ENCODE data around the gene SLC44A1. TPM values are rescaled to one million over a fixed set of nuclear protein-coding genes. Genes with fewer than 3 reads are reported as not detected.

The SLC44A1 gene
- total RNA-seq, 2 donors from 2014 or later = 147 to 157 TPM

DNA sequence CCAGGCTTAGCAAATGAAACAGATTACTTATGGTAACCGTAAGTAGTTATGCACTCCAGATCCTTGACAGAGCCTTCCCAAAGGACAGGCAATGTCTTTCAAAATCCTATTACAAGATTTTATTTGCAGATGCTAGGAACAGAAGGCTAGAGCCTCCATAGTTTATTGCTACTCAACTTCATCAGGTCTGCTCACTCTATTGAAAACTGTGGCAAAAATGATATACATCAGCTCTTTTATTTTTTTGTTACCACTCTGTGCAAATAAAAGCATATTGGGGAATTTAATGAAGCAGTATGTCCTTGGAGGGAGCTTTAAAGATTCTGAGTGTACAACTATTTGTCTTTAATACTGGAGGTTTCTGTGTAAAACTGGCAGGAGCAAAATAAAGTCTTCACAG is 46.5 kb downstream of the SLC44A1 start:
- ATAC-seq = no peak
- intact Hi-C loops (cut with DNase I, micrococcal nuclease) = no loop called here
- no peak for DNase-seq

DNA sequence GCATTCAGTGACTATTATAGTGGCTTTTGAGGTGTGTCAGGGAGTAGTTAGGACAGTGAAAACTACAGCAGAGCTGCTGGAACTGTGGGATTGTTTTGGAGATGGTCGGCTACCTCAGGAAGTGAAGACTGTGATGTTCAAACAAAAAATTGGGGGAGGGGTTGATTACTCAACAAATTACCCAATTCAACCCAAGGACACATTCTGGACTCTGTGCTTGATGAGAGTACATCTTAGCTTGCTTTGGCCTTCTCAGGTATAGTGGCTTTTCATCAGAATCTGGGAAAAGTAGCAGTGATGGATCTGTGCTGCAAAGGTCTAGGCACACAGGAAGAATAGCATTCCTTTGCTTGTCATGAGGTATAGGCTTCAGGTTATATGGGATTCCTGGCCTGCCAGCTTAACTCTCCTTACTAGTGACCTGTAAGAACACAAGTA is 47.0 kb downstream of the SLC44A1 start:
- intact Hi-C loops (cut with DNase I, micrococcal nuclease) = no loop called here
- DNase-seq (no peak), ATAC-seq (no peak)

DNA sequence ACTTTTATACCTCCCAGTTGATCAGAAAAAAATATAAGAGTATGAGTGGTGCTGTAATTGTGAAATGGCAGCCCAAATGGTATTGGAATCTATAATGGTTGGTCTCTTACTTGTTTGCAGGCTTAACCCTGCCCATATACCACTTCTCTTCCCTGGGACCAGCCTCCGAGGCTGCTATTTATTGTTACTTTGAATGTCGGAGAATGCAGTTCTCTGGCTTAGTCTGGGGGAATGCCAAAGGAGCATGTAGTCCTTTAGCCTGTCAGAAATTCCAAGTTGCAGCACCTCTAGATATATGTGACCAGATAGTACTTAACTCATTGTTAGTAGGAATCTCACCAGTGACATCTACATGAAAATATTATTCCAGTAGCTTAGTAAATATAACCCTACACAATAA is 47.5 kb downstream of the SLC44A1 start:
- intact Hi-C loops (cut with DNase I, micrococcal nuclease) = no loop called here
- DNase-seq = no peak

DNA sequence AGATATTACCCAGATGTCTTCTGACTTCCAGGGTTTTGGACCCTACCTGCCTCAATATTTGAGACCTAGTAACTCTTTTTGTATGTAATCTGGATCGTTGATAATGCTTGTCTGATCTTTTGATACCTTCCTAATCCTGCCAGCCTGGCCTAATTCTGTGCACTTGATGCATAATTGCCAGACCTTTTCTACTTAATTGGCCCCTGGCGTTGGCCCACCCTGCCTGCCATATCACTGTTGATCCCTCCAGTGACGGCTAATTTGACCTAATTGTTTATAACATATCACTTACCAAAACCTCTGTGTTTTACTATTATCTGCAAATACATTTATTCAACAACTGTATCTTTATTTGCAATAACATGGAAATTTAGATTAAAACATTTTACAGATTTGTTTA is 49.0 kb downstream of the SLC44A1 start:
- intact Hi-C loops (cut with DNase I, micrococcal nuclease) = no loop called here
- no peak for DNase-seq
- ATAC-seq = no peak

More for the DNA sequence above, 47.5 kb downstream of the SLC44A1 start:
- no peak for ATAC-seq

DNA sequence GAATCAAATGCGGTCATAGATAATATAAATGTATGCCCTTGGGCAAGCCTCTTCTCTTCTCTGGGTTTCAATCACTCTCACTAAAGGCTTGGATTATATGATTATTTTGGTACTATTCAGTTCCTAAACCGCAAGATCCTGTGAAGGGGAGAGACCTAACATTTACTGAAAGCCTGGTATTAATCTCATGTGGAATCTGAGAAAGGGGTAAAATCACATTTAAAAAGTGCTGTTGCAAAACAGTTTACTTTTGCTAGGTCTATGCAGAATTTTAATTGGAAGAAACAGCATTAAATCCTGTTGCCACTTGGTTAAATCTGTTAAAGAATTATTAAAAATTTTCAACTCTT is 50.7 kb downstream of the SLC44A1 start:
- ATAC-seq (no peak), DNase-seq (no peak)
- intact Hi-C loops (cut with DNase I, micrococcal nuclease) = no loop called here

DNA sequence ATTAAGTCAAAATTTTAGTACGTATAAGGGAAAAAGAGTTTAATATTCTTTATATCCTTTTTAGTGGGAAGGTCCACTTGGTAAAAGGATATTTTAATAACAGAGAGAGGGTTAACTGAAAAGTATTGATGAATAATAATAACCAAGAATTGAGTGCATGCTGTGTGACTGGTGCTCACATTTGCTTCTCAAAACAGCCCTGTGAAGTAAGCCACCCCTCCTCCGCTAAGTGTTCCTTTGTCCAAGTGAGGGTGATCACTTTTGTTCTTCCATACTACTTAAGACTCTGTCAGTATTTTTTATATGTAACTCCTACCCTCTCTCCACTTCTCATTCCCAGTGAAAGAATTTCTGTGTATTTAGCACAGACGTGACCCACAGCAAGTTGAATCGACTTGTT is 51.5 kb downstream of the SLC44A1 start:
- no peak for DNase-seq
- intact Hi-C loops (cut with DNase I, micrococcal nuclease) = no loop called here
- ATAC-seq = no peak

DNA sequence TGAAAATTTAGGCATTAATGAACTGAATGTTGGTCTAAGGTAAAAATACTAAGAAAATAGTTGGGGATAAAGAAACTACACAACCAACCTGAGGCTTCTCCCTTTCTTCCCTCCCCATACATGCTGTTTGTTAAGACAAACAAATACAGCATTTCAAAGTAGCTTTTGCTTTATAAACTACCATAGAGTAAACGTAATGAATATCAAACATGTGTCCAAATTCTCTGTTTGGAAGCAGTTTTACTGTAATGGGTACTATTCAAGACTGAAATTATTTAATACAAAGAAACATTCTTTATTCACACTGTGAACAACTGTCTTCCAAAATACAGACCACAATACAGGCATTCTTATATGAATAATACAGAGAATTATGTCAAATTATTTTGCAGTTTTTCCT is 52.0 kb downstream of the SLC44A1 start:
- DNase-seq (no peak), ATAC-seq (no peak)
- intact Hi-C loops (cut with DNase I, micrococcal nuclease) = no loop called here

DNA sequence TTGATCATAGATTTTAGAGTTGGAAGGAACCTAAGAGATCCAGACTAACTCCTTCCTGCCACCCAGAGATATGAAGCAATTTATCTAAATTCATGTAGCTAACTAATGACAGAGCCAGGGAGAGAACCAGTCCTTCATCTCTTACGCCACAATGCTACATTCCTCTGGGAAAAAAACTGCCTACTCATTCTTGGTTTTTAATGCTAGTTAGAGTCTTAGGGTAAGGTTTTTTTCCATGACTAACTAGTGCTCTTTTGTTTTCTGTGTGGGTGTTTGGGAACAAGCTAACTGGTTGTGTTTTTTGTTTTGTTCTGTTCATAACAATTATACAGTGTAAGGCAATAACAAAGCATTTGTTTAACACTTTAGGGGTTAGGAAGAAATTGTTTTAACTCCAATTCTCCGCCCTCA is 52.4 kb downstream of the SLC44A1 start:
- ATAC-seq (no peak), DNase-seq (no peak)
- intact Hi-C loops (cut with DNase I, micrococcal nuclease) = no loop called here

DNA sequence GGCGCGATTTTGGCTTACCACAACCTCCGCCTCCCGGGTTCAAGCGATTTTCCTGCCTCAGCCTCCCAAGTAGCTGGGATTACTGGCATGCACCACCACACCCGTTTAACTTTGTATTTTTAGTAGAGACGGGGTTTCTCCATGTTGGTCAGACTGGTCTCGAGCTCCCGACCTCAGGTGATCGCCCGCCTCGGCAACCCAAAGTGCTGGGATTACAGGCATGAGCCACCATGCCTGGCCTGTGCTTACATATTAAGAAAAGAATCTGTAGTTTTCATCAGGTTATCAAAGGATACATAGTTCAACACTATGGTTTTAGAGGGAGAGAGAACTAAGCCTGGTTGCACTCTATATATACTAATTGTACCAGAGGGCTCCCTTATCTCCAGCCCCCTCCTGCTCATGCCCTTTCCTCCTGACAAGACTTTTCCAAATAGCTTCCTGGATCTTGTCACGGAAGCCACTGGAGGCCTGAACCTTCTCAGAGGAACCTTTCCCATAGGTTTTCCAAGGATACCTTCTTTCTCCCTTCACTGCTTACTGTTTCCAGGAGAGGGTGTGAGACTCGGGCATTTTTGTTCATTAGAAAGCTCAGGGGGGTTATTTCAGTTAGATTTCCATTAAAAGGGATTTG is 53.1 kb downstream of the SLC44A1 start:
- ATAC-seq = no peak
- DNase-seq = no peak
- intact Hi-C loops (cut with DNase I, micrococcal nuclease) = no loop called here

DNA sequence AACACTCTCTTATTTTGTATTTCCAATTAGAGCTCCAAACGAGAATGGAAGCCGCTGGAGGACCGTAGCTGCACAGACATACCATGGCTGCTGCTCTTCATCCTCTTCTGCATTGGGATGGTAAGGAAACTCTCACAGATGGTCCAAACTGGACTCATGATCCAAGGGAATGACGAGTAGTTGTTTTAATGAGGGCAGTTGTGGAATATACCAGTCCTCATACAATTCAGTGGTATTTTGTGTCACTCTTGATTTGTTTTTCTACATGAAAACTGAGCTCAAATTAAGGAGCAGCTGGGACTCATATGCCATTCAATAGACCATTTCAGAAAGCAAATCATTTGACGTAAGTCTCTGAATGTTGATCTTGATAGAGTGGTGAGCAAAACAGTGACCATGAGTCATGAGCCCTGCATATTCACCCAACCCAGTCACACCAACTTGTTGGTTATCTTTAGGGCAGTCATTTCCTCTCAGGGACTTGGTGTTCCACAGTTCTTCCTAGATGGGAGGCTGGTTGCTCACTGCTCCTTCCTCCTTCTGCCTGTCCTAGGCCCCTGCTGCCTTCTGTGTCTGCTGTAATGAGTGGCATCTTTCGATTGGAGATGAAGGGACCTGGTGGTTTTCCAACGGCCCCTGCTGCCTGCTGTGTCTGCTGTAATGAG is 54.9 kb downstream of the SLC44A1 start:
- intact Hi-C loops (cut with DNase I, micrococcal nuclease) = no loop called here
- ATAC-seq = peak; percentile 86
- no peak for DNase-seq

DNA sequence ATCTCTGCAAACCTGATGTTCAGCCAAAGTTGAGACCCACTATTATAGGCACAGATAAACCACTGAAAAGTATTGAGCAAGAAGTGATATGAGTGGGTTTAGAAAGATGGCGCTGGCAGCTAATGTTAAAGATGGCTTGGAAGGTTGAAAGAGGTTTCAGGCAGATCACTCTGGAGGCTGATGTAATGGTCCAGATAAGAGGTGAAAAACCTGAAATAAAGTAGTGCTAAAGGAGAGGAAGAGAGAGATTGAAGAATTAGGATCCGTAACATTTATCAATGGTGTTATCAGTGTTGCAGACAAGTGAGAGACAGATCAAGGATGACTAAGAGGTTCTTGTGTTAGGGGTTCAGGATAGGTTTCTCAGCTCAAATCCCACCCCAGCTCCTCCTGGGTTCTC is 58.3 kb downstream of the SLC44A1 start:
- intact Hi-C loops (cut with DNase I, micrococcal nuclease) = no loop called here
- DNase-seq (no peak), ATAC-seq (no peak)

DNA sequence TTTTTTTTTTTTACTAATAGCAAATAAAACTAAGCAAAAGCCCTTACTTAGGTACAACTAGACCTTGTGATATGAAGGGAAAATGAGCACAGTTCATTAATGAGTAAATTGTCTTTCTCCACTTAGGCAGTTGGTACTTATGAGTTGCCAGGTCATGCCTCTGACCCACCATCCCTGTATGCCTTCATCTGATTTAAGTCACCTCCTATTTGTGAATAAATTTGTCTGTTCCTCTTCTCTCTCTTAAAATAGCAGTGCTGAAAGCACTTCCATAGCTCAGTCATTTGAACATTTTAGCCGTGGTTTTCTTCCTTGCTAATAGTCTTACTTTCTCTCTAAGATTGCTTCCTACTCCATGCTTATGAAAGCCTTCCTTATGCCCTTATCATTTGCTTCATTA is 61.4 kb downstream of the SLC44A1 start:
- intact Hi-C loops (cut with DNase I, micrococcal nuclease) = no loop called here
- ATAC-seq (no peak), DNase-seq (no peak)

DNA sequence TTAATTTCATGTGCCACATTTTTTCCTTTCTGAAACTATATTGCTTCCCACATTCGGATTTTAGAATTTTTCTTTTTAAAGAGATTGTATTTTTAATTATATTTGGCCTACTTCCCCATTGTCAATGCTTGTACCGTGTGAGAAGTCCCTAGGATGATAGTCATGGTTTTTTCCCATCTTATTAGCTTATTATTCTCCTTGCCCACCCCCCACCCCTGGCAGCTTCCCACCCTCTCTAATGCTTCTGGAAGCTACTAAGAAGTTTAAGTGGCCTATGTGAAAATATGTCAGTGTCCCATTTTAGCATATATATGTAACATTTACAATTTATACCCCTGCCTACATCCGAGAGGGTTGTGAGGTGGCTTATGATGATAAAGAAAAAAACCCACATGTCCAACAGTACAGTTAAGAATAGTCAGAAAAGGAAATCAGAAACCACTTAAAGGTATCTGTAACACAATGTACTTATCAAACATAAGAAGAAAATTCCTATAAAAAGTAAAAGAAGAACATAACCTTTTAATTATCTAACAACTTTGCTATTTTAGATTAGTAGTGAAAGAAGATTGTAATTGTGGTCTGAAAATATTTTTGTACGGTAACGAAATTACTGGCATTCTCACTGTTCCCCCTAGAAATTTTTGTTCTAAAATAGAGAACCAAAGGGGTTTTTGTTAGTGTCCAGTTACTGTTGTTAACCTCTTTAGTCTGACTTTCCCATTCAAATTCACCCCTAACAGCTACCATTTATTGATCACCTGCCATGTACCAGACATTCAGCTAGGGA is 62.1 kb downstream of the SLC44A1 start:
- ATAC-seq = no peak
- intact Hi-C loops (cut with DNase I, micrococcal nuclease) = no loop called here
- no peak for DNase-seq

DNA sequence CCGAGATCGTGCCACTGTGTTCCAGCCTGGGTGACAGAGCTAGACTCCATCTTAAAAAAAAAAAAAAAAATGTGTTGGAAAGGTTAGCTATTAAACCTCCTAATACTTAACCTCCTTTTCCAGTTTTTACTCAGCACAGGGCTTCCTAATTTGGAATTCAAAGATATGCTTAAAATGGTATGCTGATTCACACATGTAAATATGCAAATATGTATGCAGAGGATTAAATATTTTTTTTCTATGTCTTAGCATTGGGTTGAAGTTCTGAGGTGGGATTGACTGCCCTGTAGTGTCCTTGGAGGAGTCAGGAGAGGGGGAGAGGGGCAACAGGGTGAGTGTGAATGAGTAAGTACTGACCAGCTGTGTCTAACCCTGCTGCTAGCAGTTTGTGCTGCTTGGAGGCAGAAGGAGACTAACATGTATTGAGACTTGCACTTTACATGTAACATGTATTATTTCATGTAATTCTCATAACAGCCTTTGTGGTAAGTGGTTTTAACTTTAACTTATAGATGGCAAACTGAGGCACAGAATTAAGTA is 63.2 kb downstream of the SLC44A1 start:
- intact Hi-C loops (cut with DNase I, micrococcal nuclease) = no loop called here
- ATAC-seq (no peak), DNase-seq (no peak)

DNA sequence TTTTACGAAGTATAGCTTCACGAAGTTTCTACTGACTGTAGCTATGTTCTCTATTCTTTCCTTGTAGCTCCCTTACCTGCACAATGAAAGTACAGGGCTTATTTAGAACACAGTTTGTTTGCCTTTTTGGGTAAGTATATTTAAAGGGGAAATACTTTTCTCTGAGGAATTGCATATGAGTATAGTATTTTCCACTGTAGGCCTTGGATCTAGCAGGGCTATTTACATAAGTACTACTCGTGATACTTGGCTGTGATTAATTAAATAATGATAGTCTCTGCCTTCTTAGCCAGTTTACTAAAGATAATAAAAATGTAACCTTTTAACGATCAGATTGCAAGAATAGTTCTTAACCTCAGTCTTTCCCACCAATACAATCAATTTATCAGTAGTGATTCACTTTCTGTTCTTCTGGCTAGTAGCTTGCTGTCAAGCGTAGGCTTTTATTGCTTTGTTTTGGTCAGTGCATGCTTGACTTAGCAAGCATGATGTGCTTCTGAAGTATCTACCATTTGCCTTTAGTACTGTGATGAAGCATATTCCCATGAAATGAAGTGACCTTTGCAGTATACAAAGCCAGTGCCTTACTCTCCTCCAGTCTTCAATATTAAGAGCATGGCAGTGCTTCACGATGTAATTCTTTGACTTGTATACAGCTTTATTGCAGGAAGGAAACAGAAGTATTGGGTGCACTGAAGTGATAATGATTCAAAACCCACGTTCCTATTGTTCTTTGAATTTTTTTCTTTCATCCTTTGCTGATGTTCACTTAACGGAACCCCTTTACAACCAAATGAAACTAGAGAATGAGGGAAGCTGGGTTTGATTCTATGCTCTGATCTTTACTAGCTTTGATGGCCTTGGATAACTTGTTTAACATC is 64.2 kb downstream of the SLC44A1 start:
- intact Hi-C loops (cut with DNase I, micrococcal nuclease) = no loop called here
- DNase-seq (no peak), ATAC-seq (peak; percentile 20)

DNA sequence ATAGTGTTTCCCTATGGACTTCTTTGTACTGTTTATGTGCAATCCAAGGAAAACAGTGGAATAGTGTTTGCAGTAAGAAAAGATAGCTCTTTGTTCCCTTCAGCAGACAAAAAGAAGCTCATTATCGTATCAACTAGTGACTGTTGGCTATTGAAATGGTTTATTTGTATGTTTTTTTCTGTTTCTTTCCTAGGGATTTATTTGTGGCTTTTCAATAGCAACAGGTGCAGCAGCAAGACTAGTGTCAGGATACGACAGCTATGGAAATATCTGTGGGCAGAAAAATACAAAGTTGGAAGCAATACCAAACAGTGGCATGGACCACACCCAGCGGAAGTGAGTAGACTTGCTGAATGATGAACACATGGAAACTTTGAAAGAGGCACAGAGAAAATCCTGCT is 65.1 kb downstream of the SLC44A1 start:
- no peak for DNase-seq
- intact Hi-C loops (cut with DNase I, micrococcal nuclease) = no loop called here
- ATAC-seq = no peak

DNA sequence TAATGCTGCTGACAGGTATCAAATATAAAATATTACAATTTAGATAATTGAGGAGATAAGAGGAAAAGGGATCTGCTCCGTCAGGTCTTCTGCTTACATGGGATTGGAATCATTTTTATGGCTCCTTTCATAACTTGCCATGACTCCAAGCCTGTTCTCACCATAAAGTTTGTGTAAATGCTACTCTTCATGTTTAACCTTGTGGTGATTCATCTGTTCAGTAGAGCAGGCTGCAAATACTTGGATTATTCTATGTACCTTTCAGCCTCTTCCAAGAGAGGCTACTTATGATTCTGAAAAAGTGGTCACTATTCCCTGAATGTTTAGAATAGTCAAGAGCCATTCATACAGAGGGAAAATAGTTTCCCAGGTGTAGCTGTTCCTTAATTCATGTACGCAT is 66.9 kb downstream of the SLC44A1 start:
- DNase-seq = no peak
- intact Hi-C loops (cut with DNase I, micrococcal nuclease) = loop anchor here in 1 of 2 donors (10.0 kb wide), 1 partner anchor 57 kb away; no protein-coding TSS in a partner anchor
- peak; percentile 92 for ATAC-seq

DNA sequence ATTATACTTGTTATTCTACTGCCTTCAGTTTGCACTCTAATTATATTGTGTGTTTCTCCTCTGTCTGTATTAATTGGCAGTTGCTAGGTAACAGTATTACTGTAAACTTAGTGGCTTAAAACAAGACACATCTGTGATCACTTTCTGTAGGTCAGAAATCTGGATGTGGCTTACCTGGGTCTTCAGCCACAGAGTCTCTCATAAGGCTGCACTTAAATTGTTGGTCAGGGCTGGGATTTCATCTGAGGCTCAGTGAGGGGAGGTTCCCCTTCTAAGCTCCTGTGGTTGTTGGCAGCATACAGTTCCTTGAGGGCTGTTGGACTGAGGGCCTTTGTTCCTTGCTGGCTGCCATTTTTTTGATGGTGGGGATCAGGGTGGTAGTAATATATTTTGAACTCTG is 68.8 kb downstream of the SLC44A1 start:
- ATAC-seq (no peak), DNase-seq (no peak)
- intact Hi-C loops (cut with DNase I, micrococcal nuclease) = loop anchor here in 1 of 2 donors (10.0 kb wide), 1 partner anchor 58 kb away; no protein-coding TSS in a partner anchor

DNA sequence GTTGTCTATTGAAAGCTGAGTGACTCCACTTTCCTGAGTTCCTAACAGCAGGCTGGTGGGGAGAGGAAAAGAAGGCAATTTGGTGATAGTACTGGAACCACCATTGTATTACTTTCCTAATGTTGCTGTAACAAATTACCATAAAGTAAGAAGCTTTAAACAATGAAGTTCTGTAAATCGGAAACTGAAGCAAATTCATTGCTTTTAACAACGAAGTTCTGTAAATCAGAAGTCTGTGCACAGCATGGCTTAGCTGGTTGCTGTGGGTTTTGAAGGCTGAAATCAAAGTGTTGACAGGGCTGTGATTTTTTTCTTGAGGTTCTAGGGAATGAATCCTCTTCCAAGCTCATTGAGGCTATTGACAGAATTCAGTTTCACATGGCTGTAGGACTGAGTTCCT is 72.3 kb downstream of the SLC44A1 start:
- intact Hi-C loops (cut with DNase I, micrococcal nuclease) = loop anchor here in 1 of 2 donors (10.0 kb wide), 1 partner anchor 62 kb away; no protein-coding TSS in a partner anchor
- DNase-seq = no peak

More for the DNA sequence above, 72.3 kb downstream of the SLC44A1 start:
- no peak for ATAC-seq

Measured in left colon (tissue), 2 donors.